ENCODE data around the gene ZBTB8B. TPM values are rescaled to one million over a fixed set of nuclear protein-coding genes. Genes with fewer than 3 reads are reported as not detected.

Gene ZBTB8B
- polyA plus RNA-seq, 1 of the 3 experiments (the other 2 are of a cell fraction) = 0.08 TPM

DNA sequence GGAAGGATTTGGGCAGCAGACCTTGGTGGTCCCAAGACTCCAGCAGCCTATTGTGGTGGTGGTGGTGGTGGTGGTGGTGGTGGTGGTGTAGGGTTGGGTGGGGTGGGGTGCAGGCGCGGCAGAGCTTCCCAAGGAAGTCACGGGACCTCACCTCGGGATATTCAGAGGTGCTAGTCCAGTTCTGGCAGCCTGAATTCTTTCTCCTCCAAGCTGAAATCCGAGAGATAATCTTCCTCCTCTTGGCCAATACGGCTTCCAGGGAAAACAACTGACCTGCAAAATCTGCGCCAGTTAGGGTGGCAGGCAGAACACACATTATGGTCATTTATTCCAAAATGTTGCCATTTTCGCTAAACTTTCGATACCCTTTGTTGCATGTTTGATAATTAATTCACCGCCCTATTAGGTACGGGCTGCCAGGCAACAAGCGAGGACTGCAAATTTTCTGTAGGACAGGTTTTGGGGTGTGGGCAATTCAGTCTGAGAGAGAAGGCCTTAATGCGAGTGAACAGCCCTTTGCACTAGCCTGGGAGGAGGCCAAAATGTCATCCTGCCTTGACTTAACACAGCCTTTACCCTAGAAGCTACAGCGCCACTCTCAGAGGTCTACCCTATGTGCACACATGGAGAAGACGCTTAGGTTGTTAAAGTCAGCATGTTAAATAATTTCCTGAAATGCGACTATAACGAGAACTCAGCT is 37.5 kb upstream of the ZBTB8B start (continued):
- TF ChIP-seq EZH2phosphoT487 (IDR thresholded peaks at IDR 0.05; ENCODE audit: borderline replicate concordance, low read depth) (no peak), GATA2 (CRISPR knock-in tag; IDR thresholded peaks at IDR 0.05) (no peak), MEF2A (IDR thresholded peaks at IDR 0.05; ENCODE audit: borderline replicate concordance, low read depth) (no peak), GABPA (IDR thresholded peaks at IDR 0.05; ENCODE audit: low read depth) (no peak), RAD21 (IDR thresholded peaks at IDR 0.05; ENCODE audit: low read length) (no peak)

DNA sequence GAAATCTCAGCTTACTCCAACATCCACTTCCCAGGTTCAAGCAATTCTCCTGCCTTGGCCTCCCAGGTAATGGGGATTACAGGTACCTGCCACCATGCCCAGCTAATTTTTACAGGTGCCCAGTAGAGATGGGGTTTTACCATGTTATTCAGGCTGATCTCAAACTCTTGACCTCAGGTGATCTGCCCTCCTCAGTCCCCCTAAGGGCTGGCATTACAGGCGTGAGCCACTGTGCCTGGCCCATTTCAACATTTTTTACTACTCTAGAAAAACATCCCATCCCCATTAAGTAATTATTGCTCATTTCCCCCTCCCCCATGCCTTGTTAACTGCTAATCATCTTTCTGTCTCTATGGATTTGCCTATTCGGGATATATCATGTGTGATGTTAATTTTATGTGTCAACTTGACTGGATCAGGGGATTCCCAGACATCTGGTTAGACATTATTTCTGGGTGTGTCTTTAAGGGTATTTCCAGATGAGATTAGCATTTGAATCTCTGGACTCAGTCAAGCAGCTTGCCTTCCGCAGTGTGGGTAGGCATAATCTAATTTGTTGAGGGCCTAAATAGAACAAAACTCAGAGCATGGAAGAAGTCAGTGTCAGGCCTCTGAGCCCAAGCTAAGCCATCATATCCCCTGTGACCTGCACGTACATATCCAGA is 33.0 kb upstream of the ZBTB8B start:
- H3K9me2 ChIP-seq = no peaks in the 10 kb centered on the region
- no peak overlapping the region for H3K4me2 ChIP-seq
- no peak overlapping the region for H2AFZ ChIP-seq (ENCODE audit: low read depth)
- no peak overlapping the region for H3K27ac ChIP-seq (ENCODE audit: low read depth in 2 of 2, low read length in 1 of 2)
- ChIA-PET CTCF (no interaction called here), POLR2A (no interaction called here)
- H3F3A ChIP-seq (replicated peaks; ENCODE audit: insufficient read depth) = no peaks in the 10 kb centered on the region
- DNase-seq = no peak
- no peaks in the 10 kb centered on the region for H4K20me1 ChIP-seq (ENCODE audit: insufficient read depth)
- H3K9ac ChIP-seq = no peak overlapping the region
- WGBS (ENCODE audit: low lambda C conversion rate) = 31% methylated on average over 4 of the region's 4 CpGs
- no peaks in the 10 kb centered on the region; the same call in 1 of the 2 replicates for H3K27me3 ChIP-seq (ENCODE audit: insufficient read depth)
- H3K79me2 ChIP-seq (ENCODE audit: insufficient read depth) = no peaks in the 10 kb centered on the region
- peaks cover 0 to 2% of the 10 kb centered on the region in 2 experiments; a peak in 1 of 4 replicates for H3K4me1 ChIP-seq (ENCODE audit: control insufficient read depth in 1 of 2, insufficient read depth in 2 of 2, low read depth in 1 of 2, low read length in 1 of 2)
- no peak for TF ChIP-seq CHD2 (IDR thresholded peaks at IDR 0.05; ENCODE audit: low read length, partially characterized antibody)
- no peak for TF ChIP-seq FOXJ3 (CRISPR knock-in tag; IDR thresholded peaks at IDR 0.05)
- TF ChIP-seq TEAD4 (IDR thresholded peaks at IDR 0.05; ENCODE audit: borderline replicate concordance, insufficient read depth) = no peak
- no peak for TF ChIP-seq PBX3 (IDR thresholded peaks at IDR 0.05)
- TF ChIP-seq EP300 (IDR thresholded peaks at IDR 0.05; ENCODE audit: borderline replicate concordance in 1 of 2, low read depth in 1 of 2, low read length in 1 of 2) = no peak
- TF ChIP-seq USF2 (IDR thresholded peaks at IDR 0.05; ENCODE audit: borderline replicate concordance, low read depth, low read length) = no peak
- TF ChIP-seq FOSL2 (IDR thresholded peaks at IDR 0.05; ENCODE audit: borderline replicate concordance, low read depth) = no peak
- TF ChIP-seq, protein P1, sequence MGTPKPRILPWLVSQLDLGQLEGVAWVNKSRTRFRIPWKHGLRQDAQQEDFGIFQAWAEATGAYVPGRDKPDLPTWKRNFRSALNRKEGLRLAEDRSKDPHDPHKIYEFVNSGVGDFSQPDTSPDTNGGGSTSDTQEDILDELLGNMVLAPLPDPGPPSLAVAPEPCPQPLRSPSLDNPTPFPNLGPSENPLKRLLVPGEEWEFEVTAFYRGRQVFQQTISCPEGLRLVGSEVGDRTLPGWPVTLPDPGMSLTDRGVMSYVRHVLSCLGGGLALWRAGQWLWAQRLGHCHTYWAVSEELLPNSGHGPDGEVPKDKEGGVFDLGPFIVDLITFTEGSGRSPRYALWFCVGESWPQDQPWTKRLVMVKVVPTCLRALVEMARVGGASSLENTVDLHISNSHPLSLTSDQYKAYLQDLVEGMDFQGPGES (IDR thresholded peaks at IDR 0.05; ENCODE audit: low read depth, low read length) = no peak
- no peak for TF ChIP-seq FOXM1 (IDR thresholded peaks at IDR 0.05; ENCODE audit: low read depth)
- TF ChIP-seq RCOR1 (IDR thresholded peaks at IDR 0.05; ENCODE audit: low read length) = no peak
- TF ChIP-seq RFX5 (IDR thresholded peaks at IDR 0.05; ENCODE audit: low read length) = no peak
- TF ChIP-seq GATA2 (CRISPR knock-in tag; IDR thresholded peaks at IDR 0.05) = no peak
- no peak for TF ChIP-seq RAD21 (IDR thresholded peaks at IDR 0.05; ENCODE audit: low read length)
- TF ChIP-seq TCF12 (IDR thresholded peaks at IDR 0.05) = no peak
- TF ChIP-seq NRF1 (IDR thresholded peaks at IDR 0.05; ENCODE audit: low read depth, low read length) = no peak
- no peak for TF ChIP-seq EZH2phosphoT487 (IDR thresholded peaks at IDR 0.05; ENCODE audit: borderline replicate concordance, low read depth)
- TF ChIP-seq SIN3A (IDR thresholded peaks at IDR 0.05; ENCODE audit: borderline replicate concordance, low read depth, low read length) = no peak
- no peak for TF ChIP-seq POLR2AphosphoS5 (IDR thresholded peaks at IDR 0.05; ENCODE audit: low read depth, low read length)
- H3K36me3 ChIP-seq (replicated peaks in 1 of 2; ENCODE audit: control insufficient read depth in 1 of 2, insufficient read depth in 2 of 2, low read length in 1 of 2) = no peaks in the 10 kb centered on the region
- H3K9me3 ChIP-seq = no peaks in the 10 kb centered on the region
- H3K4me3 ChIP-seq (ENCODE audit: low read depth in 2 of 2, low read length in 1 of 2) = no peak overlapping the region
